IMR-90 (cell line): Measurements from ENCODE around the gene ISCU. TPM values are rescaled to one million over a fixed set of nuclear protein-coding genes. Genes with fewer than 3 reads are reported as not detected.

Source experiments
- ATAC-seq: fragments of 200-7000 bp; cut with Tn5 transposase; 2 replicates; pipeline ENCODE4 v1.9.1; 2020; ENCODE audit warnings: low read depth, mild to moderate bottlenecking, moderate library complexity
- BruUV-seq: library from RNA; stranded (reverse); fragments of 400-500 nt; replicated peaks from 2 replicates; lab custom pipeline; 2021; lab: Mats Ljungman, UMichigan
- CTCF ChIA-PET: fragments of 300-600 bp; formaldehyde crosslinking; extraction: SDS; loops from one replicate; lab custom pipeline; 2021; ENCODE audit warnings: antibody characterized with exemption; lab: Yijun Ruan, JAX
- POLR2A ChIA-PET: fragments of 300-600 bp; sonication (Branson Sonifier 250); formaldehyde crosslinking; loops from one replicate; lab custom pipeline; 2022; ENCODE audit warnings: antibody characterized with exemption; ENCODE audit not compliant: unreplicated experiment; lab: Charles Lee
- DNase-seq: peaks from one replicate; pipeline ENCODE4 v3.0.0; 2013
- H2AFZ ChIP-seq: replicated peaks from 2 replicates; pipeline ENCODE3; 2013; ENCODE audit warnings: low read length, mild to moderate bottlenecking; ENCODE audit not compliant: poor library complexity
- H2AK5ac ChIP-seq: 2 replicates; pipeline ENCODE4 v1.6.1; 2013; ENCODE audit warnings: low read depth, low read length, inconsistent platforms
- H2AK9ac ChIP-seq: replicated peaks from 2 replicates; pipeline ENCODE3; 2013; ENCODE audit warnings: mild to moderate bottlenecking, low read depth, low read length, moderate library complexity; ENCODE audit not compliant: poor library complexity
- H2BK120ac ChIP-seq: 2 replicates; pipeline ENCODE4 v1.6.1; 2013; ENCODE audit warnings: low read depth, low read length, inconsistent platforms
- H2BK15ac ChIP-seq: 3 replicates; pipeline ENCODE4 v1.6.1; 2013; ENCODE audit warnings: low read depth, low read length, inconsistent platforms
- H2BK20ac ChIP-seq: 2 replicates; pipeline ENCODE4 v1.6.1; 2013; ENCODE audit warnings: low read depth, mild to moderate bottlenecking, inconsistent platforms, low read length, moderate library complexity
- H2BK5ac ChIP-seq: 2 replicates; pipeline ENCODE4 v1.6.1; 2013; ENCODE audit warnings: mild to moderate bottlenecking, low read depth, low read length, inconsistent platforms; ENCODE audit not compliant: poor library complexity, severe bottlenecking
- H3K14ac ChIP-seq: replicated peaks from 2 replicates; pipeline ENCODE4 v1.6.1; 2013; ENCODE audit warnings: low read depth, low read length, inconsistent platforms
- H3K18ac ChIP-seq: 2 replicates; pipeline ENCODE4 v1.6.1; 2013; ENCODE audit warnings: low read depth, low read length, control low read depth
- H3K23ac ChIP-seq: 2 replicates; pipeline ENCODE4 v1.6.1; 2013; ENCODE audit warnings: low read depth, low read length, inconsistent platforms
- H3K27ac ChIP-seq: 2 replicates; pipeline ENCODE4 v1.5.1; 2013; ENCODE audit warnings: mild to moderate bottlenecking, control low read depth, low read length; ENCODE audit not compliant: insufficient read depth
- H3K27me3 ChIP-seq: 2 replicates; pipeline ENCODE4 v1.6.1; 2013; ENCODE audit warnings: low read length; ENCODE audit not compliant: control insufficient read depth, insufficient read depth
- H3K36me3 ChIP-seq: 2 replicates; pipeline ENCODE4 v1.6.1; 2013; ENCODE audit warnings: low read length, mixed read lengths; ENCODE audit not compliant: control insufficient read depth, insufficient read depth
- H3K4ac ChIP-seq: 2 replicates; pipeline ENCODE4 v1.6.1; 2013; ENCODE audit warnings: low read depth, low read length, inconsistent platforms
- H3K4me1 ChIP-seq: 2 replicates; pipeline ENCODE4 v1.6.1; 2013; ENCODE audit warnings: low read length, mixed read lengths; ENCODE audit not compliant: control insufficient read depth, insufficient read depth
- H3K4me2 ChIP-seq: 2 replicates; pipeline ENCODE4 v1.6.1; 2013; ENCODE audit warnings: low read depth, mild to moderate bottlenecking, control low read depth, low read length, moderate library complexity
- H3K4me3 ChIP-seq: 2 replicates; pipeline ENCODE4 v1.5.1; 2013; ENCODE audit warnings: low read depth, mild to moderate bottlenecking, control low read depth, low read length, moderate library complexity; ENCODE audit not compliant: insufficient read depth
- H3K56ac ChIP-seq: 2 replicates; pipeline ENCODE4 v1.6.1; 2013; ENCODE audit warnings: low read length, inconsistent platforms; ENCODE audit not compliant: insufficient read depth; ENCODE audit errors: extremely low read depth
- H3K79me1 ChIP-seq, 2 experiments: 2 replicates each; pipeline ENCODE4 v1.6.1; 2013; ENCODE audit warnings: low read length in 2 of 2, inconsistent platforms in 1 of 2, low read depth in 1 of 2
- H3K9ac ChIP-seq: 2 replicates; pipeline ENCODE4 v1.6.1; 2013; ENCODE audit warnings: low read depth, low read length, control low read depth
- H3K9me1 ChIP-seq: 2 replicates; pipeline ENCODE4 v1.6.1; 2013; ENCODE audit warnings: low read length, inconsistent platforms; ENCODE audit not compliant: insufficient read depth
- H3K9me3 ChIP-seq: 2 replicates; pipeline ENCODE4 v1.6.1; 2013; ENCODE audit warnings: low read length; ENCODE audit not compliant: control insufficient read depth, insufficient read depth
- H4K20me1 ChIP-seq: 2 replicates; pipeline ENCODE4 v1.6.1; 2013; ENCODE audit warnings: low read length, inconsistent platforms; ENCODE audit not compliant: insufficient read depth
- H4K5ac ChIP-seq: 2 replicates; pipeline ENCODE4 v1.6.1; 2013; ENCODE audit warnings: mild to moderate bottlenecking, low read depth, low read length, control low read depth
- H4K8ac ChIP-seq, 2 experiments: 2 replicates each; pipeline ENCODE4 v1.6.1; 2013; ENCODE audit warnings: low read depth in 2 of 2, low read length in 2 of 2, control low read depth in 1 of 2, inconsistent platforms in 1 of 2
- H4K91ac ChIP-seq: 2 replicates; pipeline ENCODE4 v1.6.1; 2013; ENCODE audit warnings: low read depth, low read length, inconsistent platforms; ENCODE audit not compliant: insufficient read depth
- BHLHE40 ChIP-seq: fragments of 150-350 bp; IDR thresholded peaks from 2 replicates; pipeline ENCODE4 v1.6.1; 2016; ENCODE audit warnings: mild to moderate bottlenecking, low read depth, low read length
- CEBPB ChIP-seq: IDR thresholded peaks from 2 replicates; pipeline ENCODE4 v1.6.1; 2012; ENCODE audit warnings: low read depth, low read length, improper control_type of control experiment
- CHD1 ChIP-seq: IDR thresholded peaks from 2 replicates; pipeline ENCODE4 v1.6.1; 2012; ENCODE audit warnings: low read depth, low read length, improper control_type of control experiment
- MAFK ChIP-seq: IDR thresholded peaks from 2 replicates; pipeline ENCODE4 v1.6.1; 2012; ENCODE audit warnings: low read depth, low read length, improper control_type of control experiment
- MAZ ChIP-seq: IDR thresholded peaks from 2 replicates; pipeline ENCODE4 v1.6.1; 2012; ENCODE audit warnings: low read depth, mild to moderate bottlenecking, low read length, improper control_type of control experiment, moderate library complexity, borderline replicate concordance
- MXI1 ChIP-seq: IDR thresholded peaks from 2 replicates; pipeline ENCODE4 v1.6.1; 2012; ENCODE audit warnings: low read depth, mild to moderate bottlenecking, low read length, moderate library complexity, borderline replicate concordance
- NFE2L2 ChIP-seq: fragments of 150-350 bp; IDR thresholded peaks from 2 replicates; pipeline ENCODE4 v1.6.1; 2016; ENCODE audit warnings: low read depth, mild to moderate bottlenecking, low read length
- RAD21 ChIP-seq: IDR thresholded peaks from 2 replicates; pipeline ENCODE4 v1.6.1; 2012; ENCODE audit warnings: low read length, improper control_type of control experiment
- RFX5 ChIP-seq: IDR thresholded peaks from 2 replicates; pipeline ENCODE4 v1.8.0; 2012; ENCODE audit warnings: low read depth, mild to moderate bottlenecking, low read length, moderate library complexity
- SMC3 ChIP-seq: fragments of 150-350 bp; IDR thresholded peaks from 2 replicates; pipeline ENCODE4 v1.6.1; 2016; ENCODE audit warnings: low read depth, mild to moderate bottlenecking, antibody characterized with exemption, low read length, moderate library complexity
- WGBS, 2 experiments: methylation state at CpG; one replicate each; pipeline versions ENCODE4 v1.1.5 to v1.1.7; 2013; ENCODE audit warnings: missing lambda C conversion rate in 2 of 2; ENCODE audit not compliant: insufficient read length in 1 of 2; ENCODE audit errors: extremely low coverage in 2 of 2; 5-methylcytosine and 5-hydroxymethylcytosine counted together
- dilution Hi-C: fragments of 300-500 bp; cut with HindIII; formaldehyde crosslinking; loops from one replicate; pipeline ENCODE4 v1.14.3; 2018; ENCODE audit warnings: low sequenced_read_pairs; ENCODE audit not compliant: unreplicated experiment
- in situ Hi-C: fragments of 300-500 bp; cut with MboI; formaldehyde crosslinking; loops from 3 replicates; pipeline ENCODE4 v1.14.3; 2019; ENCODE audit warnings: low sequenced_read_pairs, inconsistent platforms, mixed read lengths
- intact Hi-C: fragments of 100-400 bp; cut with micrococcal nuclease; formaldehyde crosslinking; loops from 2 replicates; pipeline ENCODE4 v1.10.0; 2022
- polyA plus RNA-seq, 3 experiments: library from polyadenylated mRNA; depleted of rRNA; stranded (reverse); fragments of >200 nt; gene quantifications; 2 replicates each; pipeline ENCODE4 v1.2.3, GENCODE V29; 2012; ENCODE audit warnings: low replicate concordance in 1 of 3
- total RNA-seq: library from RNA; depleted of rRNA; stranded (reverse); fragments of >200 nt; gene quantifications from 2 replicates; pipeline ENCODE4 v1.2.3, GENCODE V29; 2012
- TF ChIP-seq, protein P1 (sequence below): fragments of 150-350 bp; IDR thresholded peaks from 2 replicates; pipeline ENCODE4 v1.6.1; 2017; ENCODE audit warnings: mild to moderate bottlenecking, antibody characterized with exemption, low read length, low read depth

Gene ISCU
- total and polyA plus RNA-seq, 2 of the 4 experiments (the other 2 are of a cell fraction) = 52.7 to 87.2 TPM

DNA sequence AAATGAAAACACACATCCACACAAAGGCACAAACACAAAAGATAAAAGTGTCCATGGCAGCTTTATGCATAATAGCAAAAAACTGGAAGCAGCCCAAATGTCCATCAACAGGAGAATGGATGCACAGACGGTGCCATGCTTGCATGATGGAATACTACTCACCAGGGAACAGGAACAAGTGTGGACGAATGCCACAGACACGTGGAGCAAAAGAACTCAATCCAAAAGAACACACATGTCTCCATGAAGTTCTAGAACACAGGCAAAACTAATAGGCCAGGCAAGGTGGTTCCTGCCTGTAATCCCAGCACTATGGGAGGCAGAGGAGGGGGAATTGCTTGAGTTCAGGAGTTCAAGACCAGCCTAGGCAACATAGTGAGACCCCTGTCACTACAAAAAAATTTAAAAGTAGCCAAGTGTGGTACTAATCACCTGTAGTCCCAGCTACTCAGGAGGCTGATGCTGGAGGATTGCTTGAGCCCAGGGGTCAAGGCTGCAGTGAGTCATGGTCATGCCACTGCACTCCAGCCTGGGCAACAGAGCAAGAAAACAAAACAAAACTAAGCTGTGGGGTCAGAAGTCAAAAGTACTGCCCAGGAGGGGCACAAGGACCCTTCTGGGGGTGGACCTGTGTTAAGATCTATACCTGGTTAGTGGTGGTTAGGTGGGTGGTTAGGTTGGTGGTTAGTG, 42.7 kb downstream of the ISCU start:
- H4K91ac ChIP-seq = no peak overlapping the region

More for the DNA sequence above, 42.7 kb downstream of the ISCU start:
- no peaks in the 10 kb centered on the region for H3K9me1 ChIP-seq
- H3K36me3 ChIP-seq = no peaks in the 10 kb centered on the region
- 60% methylated on average over 1 of the region's 3 CpGs; no CpG with 5 or more reads in 1 of the 2 experiments for WGBS, 2 experiments
- peak overlapping the region; percentile 27; the same call in 1 of the 3 replicates for H2BK15ac ChIP-seq
- ChIA-PET CTCF (interaction anchor here (0.6 kb wide), 2 partner anchors 218 to 734 kb away, joined by 3 read pairs; no protein-coding TSS in a partner anchor), POLR2A (no interaction called here)
- ATAC-seq = no peak
- no peak overlapping the region for H2AK9ac ChIP-seq
- no peak overlapping the region for H2BK5ac ChIP-seq
- H3K14ac ChIP-seq = no peak overlapping the region
- no TSS peak for BruUV-seq
- TF ChIP-seq MAFK = no peak
- TF ChIP-seq RAD21 = no peak
- no peak for TF ChIP-seq MXI1
- TF ChIP-seq RFX5 = no peak
- no peak for TF ChIP-seq NFE2L2
- no peak for TF ChIP-seq SMC3
- TF ChIP-seq CHD1 = no peak
- TF ChIP-seq, protein P1, sequence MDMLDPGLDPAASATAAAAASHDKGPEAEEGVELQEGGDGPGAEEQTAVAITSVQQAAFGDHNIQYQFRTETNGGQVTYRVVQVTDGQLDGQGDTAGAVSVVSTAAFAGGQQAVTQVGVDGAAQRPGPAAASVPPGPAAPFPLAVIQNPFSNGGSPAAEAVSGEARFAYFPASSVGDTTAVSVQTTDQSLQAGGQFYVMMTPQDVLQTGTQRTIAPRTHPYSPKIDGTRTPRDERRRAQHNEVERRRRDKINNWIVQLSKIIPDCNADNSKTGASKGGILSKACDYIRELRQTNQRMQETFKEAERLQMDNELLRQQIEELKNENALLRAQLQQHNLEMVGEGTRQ = no peak
- TF ChIP-seq CEBPB = no peak
- TF ChIP-seq BHLHE40 = no peak
- TF ChIP-seq MAZ = no peak
- no peak for DNase-seq
- dilution Hi-C loops = no loop called here
- no peak overlapping the region for H3K9ac ChIP-seq
- no peak overlapping the region for H4K8ac ChIP-seq
- H3K9me3 ChIP-seq = no peaks in the 10 kb centered on the region
- no peak overlapping the region for H3K4me3 ChIP-seq
- H2BK120ac ChIP-seq = no peak overlapping the region
- intact Hi-C loops = no loop called here
- no peaks in the 10 kb centered on the region for H4K20me1 ChIP-seq
- in situ Hi-C loops = no loop called here
- no peak overlapping the region for H3K4me2 ChIP-seq
- H3K27ac ChIP-seq = no peak overlapping the region
- peaks cover 12% of the 10 kb centered on the region for H3K4me1 ChIP-seq
- H2BK20ac ChIP-seq = no peak overlapping the region
- no peak overlapping the region for H3K18ac ChIP-seq
- no peak overlapping the region for H4K5ac ChIP-seq
- H2AFZ ChIP-seq = no peak overlapping the region
- H3K79me1 ChIP-seq = no peaks in the 10 kb centered on the region
- no peak overlapping the region for H3K4ac ChIP-seq
- H3K27me3 ChIP-seq = no peaks in the 10 kb centered on the region
- H3K56ac ChIP-seq = no peak overlapping the region
- no peak overlapping the region; the same call in 1 of the 2 replicates for H3K23ac ChIP-seq
- peak overlapping the region; percentile 13 for H2AK5ac ChIP-seq
